ENCODE measurements around the gene ARMH1. TPM values are rescaled to one million over a fixed set of nuclear protein-coding genes. Genes with fewer than 3 reads are reported as not detected.

ARMH1 gene
- total RNA-seq, 6 experiments from 2014 or later, result 0.14 to 0.41 (median 0.32) TPM; not detected in 2

DNA sequence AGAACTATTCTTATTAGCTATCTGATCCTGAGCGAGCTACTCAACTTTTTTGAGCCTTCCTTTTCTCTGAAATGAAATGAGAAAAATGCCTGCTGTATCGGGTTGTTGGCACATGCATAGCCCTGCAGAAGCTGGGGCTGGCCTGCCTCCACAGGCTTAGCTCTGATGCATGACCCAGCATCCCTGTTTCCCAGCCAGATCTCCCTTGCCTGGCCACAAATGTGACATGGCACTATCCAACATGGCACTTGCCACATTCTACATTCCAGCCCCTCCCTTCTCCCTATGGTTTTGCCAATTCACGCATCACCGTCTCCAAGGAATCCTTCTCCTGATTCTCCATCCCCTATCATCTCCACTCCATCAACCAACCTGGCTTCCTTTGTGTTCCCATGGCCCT is 42.6 kb downstream of the ARMH1 start:
- Mint-ChIP-seq H3K36me3 (ENCODE audit: low read depth) (no peaks in the 10 kb centered on the region), H3K27ac (no peak overlapping the region), H3K4me1 (ENCODE audit: low read depth) (peaks cover 20% of the 10 kb centered on the region), H3K4me3 (no peak overlapping the region), H3K9me3 (no peaks in the 10 kb centered on the region), H3K27me3 (ENCODE audit: insufficient read depth) (peaks cover 13% of the 10 kb centered on the region)
- no peak for TF ChIP-seq CTCF (IDR thresholded peaks at IDR 0.05)
- no peak for DNase-seq

- H3K36me3 Mint-ChIP-seq (ENCODE audit: low read depth), result no peaks in the 10 kb centered on the region
- no peak overlapping the region for H3K4me3 Mint-ChIP-seq
- no peak overlapping the region for H3K27ac Mint-ChIP-seq
- no peaks in the 10 kb centered on the region for H3K9me3 Mint-ChIP-seq
- no peak for DNase-seq
- H3K4me1 Mint-ChIP-seq (ENCODE audit: low read depth), result peaks cover 20% of the 10 kb centered on the region
- H3K27me3 Mint-ChIP-seq (ENCODE audit: insufficient read depth), result peaks cover 13% of the 10 kb centered on the region
- no peak for TF ChIP-seq CTCF (IDR thresholded peaks at IDR 0.05)
Measured at GRCh38 chr1:44717653-44718052, 43.1 kb downstream of the ARMH1 start.

DNA sequence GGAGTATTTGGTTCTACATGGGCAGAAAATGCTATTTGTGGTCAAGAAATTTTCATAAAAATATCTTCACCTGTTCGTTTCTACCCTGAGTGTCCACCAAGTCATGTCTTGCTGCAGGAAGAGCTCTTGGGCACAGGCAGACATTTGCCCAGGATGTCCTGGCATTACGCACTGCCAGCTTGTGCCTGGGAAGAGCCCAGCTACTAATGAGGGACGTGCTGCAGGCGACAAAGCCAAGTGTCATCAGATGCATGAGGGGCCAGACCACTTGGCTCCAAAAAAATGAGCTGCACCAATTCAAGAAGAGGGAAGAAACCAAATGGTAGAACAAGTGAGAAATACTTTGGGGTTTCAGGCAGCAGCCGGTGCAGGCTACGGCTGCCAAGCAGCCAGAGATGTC is 43.6 kb downstream of the ARMH1 start:
- no peak for TF ChIP-seq CTCF (IDR thresholded peaks at IDR 0.05)
- no peaks in the 10 kb centered on the region for H3K9me3 Mint-ChIP-seq
- peaks cover 20% of the 10 kb centered on the region for H3K4me1 Mint-ChIP-seq (ENCODE audit: low read depth)
- no peak for DNase-seq
- no peak overlapping the region for H3K27ac Mint-ChIP-seq
- H3K4me3 Mint-ChIP-seq, result no peak overlapping the region
- no peaks in the 10 kb centered on the region for H3K36me3 Mint-ChIP-seq (ENCODE audit: low read depth)
- peaks cover 10% of the 10 kb centered on the region for H3K27me3 Mint-ChIP-seq (ENCODE audit: insufficient read depth)

GRCh38 chr1:44719318-44719717 is 44.8 kb downstream of the ARMH1 start:
- Mint-ChIP-seq H3K4me1 (ENCODE audit: low read depth) (peaks cover 20% of the 10 kb centered on the region), H3K36me3 (ENCODE audit: low read depth) (no peaks in the 10 kb centered on the region), H3K27ac (no peak overlapping the region), H3K4me3 (no peak overlapping the region), H3K9me3 (no peaks in the 10 kb centered on the region), H3K27me3 (ENCODE audit: insufficient read depth) (peaks cover 10% of the 10 kb centered on the region)
- no peak for DNase-seq
- no peak for TF ChIP-seq CTCF (IDR thresholded peaks at IDR 0.05)

- H3K27me3 Mint-ChIP-seq (ENCODE audit: insufficient read depth), result peaks cover 10% of the 10 kb centered on the region
- peaks cover 13% of the 10 kb centered on the region for H3K4me1 Mint-ChIP-seq (ENCODE audit: low read depth)
- H3K27ac Mint-ChIP-seq, result no peak overlapping the region
- H3K4me3 Mint-ChIP-seq, result no peak overlapping the region
- no peaks in the 10 kb centered on the region for H3K36me3 Mint-ChIP-seq (ENCODE audit: low read depth)
- no peaks in the 10 kb centered on the region for H3K9me3 Mint-ChIP-seq
- DNase-seq, result no peak
- no peak for TF ChIP-seq CTCF (IDR thresholded peaks at IDR 0.05)
Measured at GRCh38 chr1:44720281-44720680, 45.8 kb downstream of the ARMH1 start.

Measured in HFFc6 (cell line).